Mucosa of descending colon (tissue), 3 donors: ENCODE measurements around the gene ABHD17A. TPM values are rescaled to one million over a fixed set of nuclear protein-coding genes. Genes with fewer than 3 reads are reported as not detected.

ENCODE experiments used
- ATAC-seq: fragments of 200-7000 bp; cut with Tn5 transposase; one replicate; pipeline ENCODE4 v1.9.1; 2020; ENCODE audit warnings: mild to moderate bottlenecking, moderate library complexity
- DNase-seq, 3 donors: peaks; one replicate each; pipeline ENCODE4 v3.0.0-alpha.2; 2020
- H3K36me3 ChIP-seq: fragments of 200-600 bp; one replicate; pipeline ENCODE4 v1.8.0; 2021; ENCODE audit warnings: low read depth, mild to moderate bottlenecking
- H3K4me1 ChIP-seq: fragments of 200-600 bp; one replicate; pipeline ENCODE4 v1.8.0; 2021; ENCODE audit warnings: low read depth, mild to moderate bottlenecking
- H3K4me3 ChIP-seq: fragments of 200-600 bp; one replicate; pipeline ENCODE4 v1.8.0; 2021; ENCODE audit warnings: mild to moderate bottlenecking
- H3K9me3 ChIP-seq: fragments of 200-600 bp; one replicate; pipeline ENCODE4 v1.8.0; 2021; ENCODE audit warnings: mild to moderate bottlenecking
- intact Hi-C, 2 donors: fragments of 100-400 bp; cut with DNase I in 1 of 2; cut with micrococcal nuclease in 1 of 2; formaldehyde crosslinking; loops; one replicate each; pipeline versions ENCODE4 v1.11.0 to v1.11.1; 2022; cut with DNase I, micrococcal nuclease
- total RNA-seq, 3 donors: library from RNA; stranded (reverse); fragmentation: NEBNext Ultra II Directional in 2 of 3; extraction: Animal tissue kit (Norgen Biotek cat#: 25700) in 2 of 3; gene quantifications; one replicate each; pipeline versions ENCODE4 v1.2.1 to v1.2.4, GENCODE V29; 2021 to 2023
- TF ChIP-seq, protein P1 (sequence below): fragments of 200-600 bp; IDR thresholded peaks from one replicate; pipeline ENCODE4 v1.8.0; 2022; ENCODE audit warnings: antibody characterized with exemption, mild to moderate bottlenecking
- donor health status: DM: no; HTN: no; CAD: no; lungs with moderate emphysema.
- donor health status: DM: no; HTN: no; CAD: no.
- donor health status: DM: no; HTN: yes; CAD: no.

ABHD17A gene
- total RNA-seq, 3 donors from 2014 or later = 60.9 to 65.8 (median 65.8) TPM

DNA sequence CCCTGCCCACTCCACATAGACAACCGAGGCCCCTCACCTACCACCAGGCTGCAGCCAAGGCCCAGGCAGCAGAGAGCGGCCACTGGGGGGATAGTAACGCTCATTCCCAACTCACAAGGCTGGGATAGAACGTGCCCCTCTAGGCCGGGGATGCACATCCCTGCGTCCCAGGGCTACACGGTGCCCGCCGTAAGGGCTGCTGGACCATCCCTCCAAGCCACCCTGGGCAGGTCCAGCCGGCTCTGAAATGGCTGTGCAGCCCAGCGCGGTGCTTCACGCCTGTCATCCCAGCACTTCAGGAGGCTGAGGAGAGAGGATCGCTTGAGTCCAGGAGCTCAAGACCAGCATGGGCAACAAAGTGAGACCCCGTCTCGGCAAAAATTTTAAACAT, 40.2 kb downstream of the ABHD17A start:
- no peak overlapping the region for H3K4me3 ChIP-seq
- H3K9me3 ChIP-seq = no peaks in the 10 kb centered on the region
- TF ChIP-seq, protein P1, sequence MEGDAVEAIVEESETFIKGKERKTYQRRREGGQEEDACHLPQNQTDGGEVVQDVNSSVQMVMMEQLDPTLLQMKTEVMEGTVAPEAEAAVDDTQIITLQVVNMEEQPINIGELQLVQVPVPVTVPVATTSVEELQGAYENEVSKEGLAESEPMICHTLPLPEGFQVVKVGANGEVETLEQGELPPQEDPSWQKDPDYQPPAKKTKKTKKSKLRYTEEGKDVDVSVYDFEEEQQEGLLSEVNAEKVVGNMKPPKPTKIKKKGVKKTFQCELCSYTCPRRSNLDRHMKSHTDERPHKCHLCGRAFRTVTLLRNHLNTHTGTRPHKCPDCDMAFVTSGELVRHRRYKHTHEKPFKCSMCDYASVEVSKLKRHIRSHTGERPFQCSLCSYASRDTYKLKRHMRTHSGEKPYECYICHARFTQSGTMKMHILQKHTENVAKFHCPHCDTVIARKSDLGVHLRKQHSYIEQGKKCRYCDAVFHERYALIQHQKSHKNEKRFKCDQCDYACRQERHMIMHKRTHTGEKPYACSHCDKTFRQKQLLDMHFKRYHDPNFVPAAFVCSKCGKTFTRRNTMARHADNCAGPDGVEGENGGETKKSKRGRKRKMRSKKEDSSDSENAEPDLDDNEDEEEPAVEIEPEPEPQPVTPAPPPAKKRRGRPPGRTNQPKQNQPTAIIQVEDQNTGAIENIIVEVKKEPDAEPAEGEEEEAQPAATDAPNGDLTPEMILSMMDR = no peak
- intact Hi-C loops = no loop called here
- DNase-seq = no peak
- H3K4me1 ChIP-seq = peaks cover 58% of the 10 kb centered on the region
- H3K36me3 ChIP-seq = no peaks in the 10 kb centered on the region
- no peak for ATAC-seq

DNA sequence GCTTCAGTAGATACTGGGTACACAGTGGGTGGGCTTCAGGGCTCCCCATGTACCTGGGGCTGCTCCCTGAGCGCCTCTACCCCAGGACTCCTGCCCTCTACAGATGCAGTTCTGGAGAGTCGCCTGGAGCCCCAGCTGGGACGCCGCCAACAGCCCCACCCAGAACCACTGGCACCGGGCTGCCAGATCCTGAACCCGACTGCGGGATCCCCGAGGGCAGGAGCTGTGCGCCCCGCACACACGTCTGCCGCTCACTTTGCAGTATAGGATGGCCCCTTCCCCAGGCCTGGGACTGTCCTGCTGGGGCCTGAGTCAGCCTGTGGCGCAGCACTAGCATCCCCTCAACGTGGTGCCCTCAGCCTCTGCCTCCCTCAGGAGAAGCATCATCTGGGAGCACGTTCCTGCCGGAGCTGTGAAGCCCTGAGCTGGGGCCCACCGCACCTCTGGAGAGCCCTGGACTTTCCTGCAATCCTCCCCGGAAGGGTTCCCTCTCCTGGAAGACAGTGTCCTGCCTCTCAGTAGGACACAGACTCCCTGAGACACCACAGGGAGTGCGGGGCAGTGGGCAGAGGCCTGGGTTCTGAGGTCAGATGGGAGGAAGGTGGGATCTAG, 40.7 kb downstream of the ABHD17A start:
- TF ChIP-seq, protein P1 = no peak
- DNase-seq = no peak
- no peaks in the 10 kb centered on the region for H3K9me3 ChIP-seq
- H3K4me3 ChIP-seq = no peak overlapping the region
- no peaks in the 10 kb centered on the region for H3K36me3 ChIP-seq
- peaks cover 60% of the 10 kb centered on the region for H3K4me1 ChIP-seq
- no peak for ATAC-seq
- intact Hi-C loops = no loop called here

DNA sequence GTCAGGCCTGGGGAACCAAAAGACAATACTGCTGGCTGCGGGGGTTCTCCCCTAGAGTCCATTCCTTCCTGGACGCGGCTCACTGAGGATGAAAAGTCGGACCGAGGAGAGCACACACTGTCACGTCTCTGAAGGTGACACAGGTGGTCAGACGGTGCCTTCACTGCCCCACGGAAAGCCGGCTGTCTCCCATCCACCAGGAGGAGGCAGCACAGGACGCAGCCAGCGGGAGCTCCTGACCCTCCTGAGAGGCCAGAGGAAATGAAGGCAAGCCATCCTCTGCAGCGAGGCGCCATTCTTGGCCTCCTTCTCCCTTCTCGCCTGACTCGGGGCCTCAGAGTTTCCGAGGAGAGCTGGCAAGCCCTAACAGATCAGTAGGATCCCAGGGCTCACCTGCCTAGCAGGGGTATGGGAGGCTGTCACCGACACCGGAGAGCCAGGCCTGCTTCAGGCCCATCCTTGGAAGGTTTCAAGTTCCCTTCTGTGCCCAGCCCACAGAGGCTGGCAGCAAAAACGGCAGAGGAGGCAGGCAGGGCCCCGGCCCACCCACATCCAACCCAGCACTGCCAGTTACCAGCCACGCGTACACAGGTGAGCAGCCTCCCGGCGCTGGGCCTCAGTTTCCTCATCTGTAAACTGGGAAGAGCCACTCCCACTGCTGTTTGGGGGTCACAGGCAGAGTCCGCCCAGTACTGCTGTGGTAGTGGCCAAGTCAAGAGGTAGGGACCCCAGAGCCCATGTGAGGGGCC, 41.5 kb downstream of the ABHD17A start:
- DNase-seq (no peak), ATAC-seq (no peak)
- H3K4me1 ChIP-seq = peaks cover 68% of the 10 kb centered on the region
- no peaks in the 10 kb centered on the region for H3K36me3 ChIP-seq
- intact Hi-C loops = no loop called here
- no peak overlapping the region for H3K4me3 ChIP-seq
- TF ChIP-seq, protein P1 = no peak
- H3K9me3 ChIP-seq = no peaks in the 10 kb centered on the region

DNA sequence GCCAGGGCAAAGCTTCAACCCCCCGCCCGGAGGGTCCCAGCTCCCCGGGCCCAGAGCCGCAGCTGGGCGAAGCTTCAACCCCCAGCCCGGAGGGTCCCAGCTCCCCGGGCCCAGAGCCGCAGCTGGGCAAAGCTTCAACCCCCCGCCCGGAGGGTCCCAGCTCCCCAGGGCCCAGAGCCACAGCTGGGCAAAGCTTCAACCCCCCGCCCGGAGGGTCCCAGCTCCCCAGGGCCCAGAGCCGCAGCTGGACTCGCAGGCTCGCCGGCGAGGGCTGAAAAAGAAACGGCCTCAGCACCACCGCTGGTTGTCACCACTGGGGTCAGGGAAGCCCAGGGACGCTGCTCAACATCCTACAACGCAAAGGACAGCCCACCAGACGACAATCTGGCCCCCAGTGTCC, 42.2 kb downstream of the ABHD17A start:
- no peak for ATAC-seq

DNA sequence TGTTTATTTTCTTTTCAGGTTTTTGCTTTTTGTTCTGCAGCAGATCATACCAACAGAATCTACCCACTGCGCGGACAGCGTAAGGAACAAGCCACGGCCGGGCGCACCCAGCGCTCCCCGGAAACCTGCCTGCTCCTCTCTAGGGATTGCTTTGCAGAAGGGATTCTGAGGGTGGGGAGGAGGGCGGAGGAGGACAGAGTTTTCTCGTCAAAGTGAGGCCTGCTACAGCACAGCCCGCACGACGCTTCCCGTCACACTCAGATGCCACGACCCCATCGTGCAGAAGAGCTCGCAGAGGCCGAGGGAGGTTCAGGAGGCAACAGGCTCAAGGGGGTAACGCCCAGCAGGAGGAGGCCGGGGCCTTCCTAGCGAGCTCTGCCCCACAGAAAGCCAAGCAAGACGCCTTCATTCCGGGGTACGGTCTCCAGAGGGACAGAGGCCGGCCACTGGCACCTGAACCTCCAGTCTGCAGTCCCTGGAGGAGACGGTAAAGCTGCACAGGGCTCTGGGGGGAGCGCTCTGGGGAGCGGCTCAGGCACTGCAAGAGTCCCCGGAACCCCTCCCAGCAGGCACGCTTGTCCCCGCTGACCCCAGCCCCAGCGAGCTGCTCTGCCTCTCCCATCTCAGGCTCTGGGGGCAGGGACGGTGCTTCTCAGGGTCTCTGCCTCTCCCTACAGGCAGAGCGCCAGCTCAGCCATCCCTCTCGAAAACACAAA, 43.9 kb downstream of the ABHD17A start:
- intact Hi-C loops = no loop called here
- ATAC-seq (no peak), DNase-seq (peak in 1 of 3 donors; percentile 56)
- Histone ChIP-seq H3K36me3 (no peaks in the 10 kb centered on the region), H3K9me3 (no peaks in the 10 kb centered on the region), H3K4me1 (peaks cover 65% of the 10 kb centered on the region), H3K4me3 (no peak overlapping the region)
- TF ChIP-seq, protein P1 = no peak

More for the DNA sequence above, 42.2 kb downstream of the ABHD17A start:
- intact Hi-C loops = no loop called here
- Histone ChIP-seq H3K9me3 (no peaks in the 10 kb centered on the region), H3K4me3 (no peak overlapping the region), H3K36me3 (no peaks in the 10 kb centered on the region), H3K4me1 (peaks cover 74% of the 10 kb centered on the region)
- DNase-seq = no peak
- TF ChIP-seq, protein P1 = no peak
